Suprapubic skin (tissue), 4 donors: ENCODE measurements around the gene KRT34.

Source experiments
- CTCF ChIP-seq, 2 donors: fragments of 200-600 bp in 1 of 2; fragments of 450-650 bp in 1 of 2; sonication (generic) in 1 of 2; IDR thresholded peaks; one replicate each; pipeline ENCODE4 v1.5.1; 2016 to 2019; ENCODE audit warnings: antibody characterized with exemption in 2 of 2, mild to moderate bottlenecking in 1 of 2, moderate library complexity in 1 of 2
- EP300 ChIP-seq: sonication (generic); formaldehyde crosslinking; IDR thresholded peaks from one replicate; pipeline ENCODE4 v1.6.1; 2017; ENCODE audit warnings: antibody characterized with exemption
- POLR2A ChIP-seq, 2 donors: fragments of 450-650 bp; IDR thresholded peaks; one replicate each; pipeline ENCODE4 v1.6.1; 2017; ENCODE audit warnings: antibody characterized with exemption in 2 of 2, mild to moderate bottlenecking in 2 of 2, moderate library complexity in 2 of 2
- POLR2AphosphoS5 ChIP-seq, 3 donors: sonication (generic); formaldehyde crosslinking; IDR thresholded peaks; one replicate each; pipeline ENCODE4 v1.6.1; 2017; ENCODE audit warnings: antibody characterized with exemption in 3 of 3

DNA sequence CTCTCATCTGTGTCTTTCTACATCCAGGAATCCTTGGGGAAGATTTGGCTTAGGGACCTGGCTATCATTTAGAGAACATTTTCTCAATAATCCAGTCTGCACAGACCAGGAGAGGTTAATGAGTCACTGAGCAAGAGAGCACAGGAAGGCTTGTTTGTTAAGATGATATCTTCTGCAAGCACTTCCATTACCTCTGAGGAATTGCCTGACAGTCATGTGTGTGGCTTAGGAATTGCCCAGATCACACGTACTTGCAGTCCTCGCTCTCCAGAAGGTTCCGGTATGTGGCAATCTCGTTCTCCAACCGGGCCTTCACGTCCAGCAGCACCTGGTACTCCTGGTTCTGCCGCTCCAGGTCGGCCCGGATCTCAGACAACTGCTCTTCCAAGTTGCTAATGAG lies 39.0 kb upstream of the KRT34 start:
- no peak for TF ChIP-seq CTCF (IDR thresholded peaks at IDR 0.05)
- TF ChIP-seq POLR2A (IDR thresholded peaks at IDR 0.05): no peak
- TF ChIP-seq POLR2AphosphoS5 (IDR thresholded peaks at IDR 0.05): peak in 1 of 3 donors; percentile 20
- no peak for TF ChIP-seq EP300
